ENCODE data around the gene C12orf54.
"Not testable (repeated sequence)": the region's sequence is repeated elsewhere in the genome, so short reads cannot be mapped to it uniquely, and the experiment has no call there.

Gene C12orf54

DNA sequence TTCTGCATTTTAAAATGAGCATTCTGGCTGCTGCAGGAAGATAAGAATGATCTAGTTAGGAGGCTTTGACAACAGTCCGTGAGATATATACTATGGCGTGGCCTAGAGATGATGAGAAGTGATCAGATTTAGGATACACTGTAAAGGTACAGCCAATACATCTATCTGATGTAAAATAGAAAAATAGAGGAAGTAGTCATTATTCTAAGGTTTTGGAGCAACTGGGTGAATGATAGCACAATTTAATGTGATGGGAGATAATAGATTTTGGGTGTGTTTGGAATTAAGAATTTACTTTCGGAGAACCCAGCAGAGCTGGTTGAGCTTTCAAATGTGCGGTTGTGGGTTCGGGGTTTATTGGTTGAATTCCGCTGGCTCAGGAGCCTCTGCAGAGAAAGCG is 10.0 kb upstream of the C12orf54 start, which contains the start of gene ANP32D:
TSS of gene ANP32D (plus strand) at position 301 of the 400 bp plus-strand sequence. CDS start 106 bp downstream, outside the sequence.
- Mint-ChIP-seq H3K4me3 (no peak within 1 kb of the TSS), H3K4me1 (no peaks in the 10 kb centered on the region), H3K27ac (ENCODE audit: low read depth) (no peak within 1 kb of the TSS), H3K9me3 (peaks cover 30% of the 10 kb centered on the region), H3K27me3 (peaks cover 49% of the 10 kb centered on the region), H3K36me3 (ENCODE audit: insufficient read depth) (peaks cover 2% of the 10 kb centered on the region)
- no peak for DNase-seq (ENCODE audit: low spot score in 2 of 2)
- ATAC-seq (replicated peaks; ENCODE audit: extremely low read depth, poor library complexity, severe bottlenecking): no peak

GRCh38 chr12:48473061-48473460 is 9.2 kb upstream of the C12orf54 start:
- no peak for ATAC-seq (replicated peaks; ENCODE audit: extremely low read depth, poor library complexity, severe bottlenecking)
- Mint-ChIP-seq H3K27me3 (peaks cover 55% of the 10 kb centered on the region), H3K4me3 (no peak overlapping the region), H3K27ac (ENCODE audit: low read depth) (no peak overlapping the region), H3K9me3 (peaks cover 28% of the 10 kb centered on the region), H3K36me3 (ENCODE audit: insufficient read depth) (peaks cover 2% of the 10 kb centered on the region), H3K4me1 (no peaks in the 10 kb centered on the region)
- DNase-seq (ENCODE audit: low spot score in 2 of 2): no peak

GRCh38 chr12:48474497-48474896 is 7.8 kb upstream of the C12orf54 start:
- H3K36me3 Mint-ChIP-seq (ENCODE audit: insufficient read depth); H3K4me1 Mint-ChIP-seq; H3K27ac Mint-ChIP-seq (ENCODE audit: low read depth); H3K4me3 Mint-ChIP-seq; DNase-seq (ENCODE audit: low spot score in 2 of 2); ATAC-seq (replicated peaks; ENCODE audit: extremely low read depth, poor library complexity, severe bottlenecking): not testable (repeated sequence)
- H3K27me3 Mint-ChIP-seq: peaks cover 55% of the 10 kb centered on the region
- H3K9me3 Mint-ChIP-seq: peaks cover 22% of the 10 kb centered on the region

GRCh38 chr12:48482930-48483329 is 632 bp downstream of the C12orf54 start:
- H3K27ac Mint-ChIP-seq (ENCODE audit: low read depth): no peak overlapping the region
- no peak overlapping the region for H3K4me3 Mint-ChIP-seq
- no peaks in the 10 kb centered on the region for H3K4me1 Mint-ChIP-seq
- DNase-seq (ENCODE audit: low spot score in 2 of 2): no peak
- peaks cover 32% of the 10 kb centered on the region for H3K27me3 Mint-ChIP-seq
- no peak for ATAC-seq (replicated peaks; ENCODE audit: extremely low read depth, poor library complexity, severe bottlenecking)
- H3K36me3 Mint-ChIP-seq (ENCODE audit: insufficient read depth): no peaks in the 10 kb centered on the region
- no peaks in the 10 kb centered on the region for H3K9me3 Mint-ChIP-seq

DNA sequence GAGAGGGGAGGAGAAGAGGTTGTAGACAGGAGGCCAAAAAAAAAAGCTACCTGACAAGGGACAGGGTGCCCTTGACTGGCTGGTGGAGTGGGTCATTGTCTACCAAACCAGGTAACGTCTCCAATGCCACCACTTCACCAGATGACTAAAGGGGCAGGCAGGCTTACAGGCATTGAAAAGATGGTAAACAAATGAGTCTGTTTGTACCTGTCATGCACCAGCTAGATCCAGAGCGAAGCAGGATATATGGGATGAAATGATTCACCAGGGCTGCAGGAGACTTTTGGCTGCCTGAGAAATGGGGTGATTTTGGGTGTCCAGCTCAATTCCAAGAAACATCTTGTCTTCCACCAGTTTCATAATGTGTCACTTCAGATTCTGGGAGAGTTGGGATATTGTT is 4.0 kb downstream of the C12orf54 start:
- DNase-seq (ENCODE audit: low spot score in 2 of 2) (no peak), ATAC-seq (replicated peaks; ENCODE audit: extremely low read depth, poor library complexity, severe bottlenecking) (no peak)
- Mint-ChIP-seq H3K27me3 (peaks cover 63% of the 10 kb centered on the region), H3K27ac (ENCODE audit: low read depth) (no peak overlapping the region), H3K9me3 (no peaks in the 10 kb centered on the region), H3K36me3 (ENCODE audit: insufficient read depth) (no peaks in the 10 kb centered on the region), H3K4me1 (no peaks in the 10 kb centered on the region), H3K4me3 (no peak overlapping the region)

GRCh38 chr12:48486679-48487078 is 4.4 kb downstream of the C12orf54 start:
- H3K36me3 Mint-ChIP-seq (ENCODE audit: insufficient read depth): no peaks in the 10 kb centered on the region
- no peaks in the 10 kb centered on the region for H3K9me3 Mint-ChIP-seq
- DNase-seq (ENCODE audit: low spot score in 2 of 2): no peak
- no peak overlapping the region for H3K4me3 Mint-ChIP-seq
- ATAC-seq (replicated peaks; ENCODE audit: extremely low read depth, poor library complexity, severe bottlenecking): no peak
- H3K27me3 Mint-ChIP-seq: peaks cover 65% of the 10 kb centered on the region
- no peak overlapping the region for H3K27ac Mint-ChIP-seq (ENCODE audit: low read depth)
- H3K4me1 Mint-ChIP-seq: no peaks in the 10 kb centered on the region

DNA sequence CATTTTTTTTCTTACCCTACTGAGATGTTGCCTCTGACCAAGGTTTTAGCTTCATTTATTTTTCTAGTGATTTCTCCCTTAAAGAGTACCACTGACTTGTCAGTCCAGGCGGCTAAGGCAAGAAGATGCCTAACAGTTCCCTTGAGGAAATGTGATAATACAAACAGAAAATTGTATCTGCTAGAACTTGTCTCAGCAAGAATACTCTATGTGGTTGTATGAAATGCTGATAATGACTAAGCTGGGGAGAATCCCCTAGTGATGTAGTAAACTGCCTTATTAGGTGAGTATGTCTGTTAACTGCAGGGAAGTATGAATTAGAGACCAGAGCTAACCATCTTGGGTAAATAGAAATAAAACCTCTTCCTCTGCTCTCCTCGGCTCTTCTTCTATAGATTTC is 6.7 kb downstream of the C12orf54 start:
- DNase-seq (ENCODE audit: low spot score in 2 of 2) (no peak), ATAC-seq (replicated peaks; ENCODE audit: extremely low read depth, poor library complexity, severe bottlenecking) (no peak)
- Mint-ChIP-seq H3K4me3 (no peak overlapping the region), H3K4me1 (no peaks in the 10 kb centered on the region), H3K27ac (ENCODE audit: low read depth) (no peak overlapping the region), H3K9me3 (no peaks in the 10 kb centered on the region), H3K36me3 (ENCODE audit: insufficient read depth) (no peaks in the 10 kb centered on the region), H3K27me3 (peaks cover 56% of the 10 kb centered on the region)

DNA sequence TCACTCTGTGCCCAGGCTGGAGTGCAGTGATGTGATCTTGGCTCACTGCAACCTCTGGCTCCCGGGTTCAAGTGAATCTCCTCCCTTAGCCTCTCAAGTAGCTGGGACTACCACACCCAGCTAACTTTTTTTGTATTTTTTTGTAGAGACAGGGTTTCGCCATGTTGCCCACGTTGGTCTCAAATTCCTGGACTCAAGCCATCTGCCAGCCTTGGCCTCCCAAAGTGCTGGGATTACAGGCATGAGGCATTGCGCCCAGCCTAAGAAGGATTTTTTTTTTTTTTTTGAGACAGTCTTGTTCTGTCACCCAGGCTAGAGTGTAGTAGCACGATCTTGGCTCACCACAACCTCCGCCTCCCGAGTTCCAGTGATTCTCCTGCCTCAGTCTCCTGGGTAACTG is 7.2 kb downstream of the C12orf54 start:
- DNase-seq (ENCODE audit: low spot score in 2 of 2); H3K9me3 Mint-ChIP-seq; H3K4me1 Mint-ChIP-seq; H3K4me3 Mint-ChIP-seq; H3K36me3 Mint-ChIP-seq (ENCODE audit: insufficient read depth); H3K27ac Mint-ChIP-seq (ENCODE audit: low read depth); ATAC-seq (replicated peaks; ENCODE audit: extremely low read depth, poor library complexity, severe bottlenecking): not testable (repeated sequence)
- peaks cover 55% of the 10 kb centered on the region for H3K27me3 Mint-ChIP-seq

DNA sequence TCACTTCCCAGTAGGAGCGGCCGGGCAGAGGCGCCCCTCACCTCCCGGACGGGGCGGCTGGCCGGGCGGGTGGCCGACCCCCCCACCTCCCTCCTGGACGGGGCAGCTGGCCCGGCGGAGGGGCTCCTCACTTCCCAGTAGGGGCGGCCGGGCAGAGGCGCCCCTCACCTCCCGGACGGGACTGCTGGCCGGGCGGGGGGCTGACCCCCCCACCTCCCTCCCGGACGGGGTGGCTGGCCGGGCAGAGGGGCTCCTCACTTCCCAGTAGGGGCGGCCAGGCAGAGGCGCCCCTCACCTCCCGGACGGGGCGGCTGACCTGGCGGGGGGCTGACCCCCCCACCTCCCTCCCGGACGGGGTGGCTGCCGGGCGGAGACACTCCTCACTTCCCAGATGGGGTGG is 18.0 kb downstream of the C12orf54 start:
- ATAC-seq (replicated peaks; ENCODE audit: extremely low read depth, poor library complexity, severe bottlenecking); DNase-seq (ENCODE audit: low spot score in 2 of 2); H3K36me3 Mint-ChIP-seq (ENCODE audit: insufficient read depth); H3K4me3 Mint-ChIP-seq; H3K27ac Mint-ChIP-seq (ENCODE audit: low read depth); H3K9me3 Mint-ChIP-seq; H3K4me1 Mint-ChIP-seq: not testable (repeated sequence)
- peaks cover 59% of the 10 kb centered on the region for H3K27me3 Mint-ChIP-seq

- H3K4me3 Mint-ChIP-seq; H3K4me1 Mint-ChIP-seq; DNase-seq (ENCODE audit: low spot score in 2 of 2); H3K27ac Mint-ChIP-seq (ENCODE audit: low read depth); H3K9me3 Mint-ChIP-seq; H3K36me3 Mint-ChIP-seq (ENCODE audit: insufficient read depth); ATAC-seq (replicated peaks; ENCODE audit: extremely low read depth, poor library complexity, severe bottlenecking): not testable (repeated sequence)
- peaks cover 67% of the 10 kb centered on the region for H3K27me3 Mint-ChIP-seq
Observed at GRCh38 chr12:48506836-48507235, 24.5 kb downstream of the C12orf54 start.

GRCh38 chr12:48508987-48509386 is 26.7 kb downstream of the C12orf54 start:
- Mint-ChIP-seq H3K4me1 (no peaks in the 10 kb centered on the region), H3K4me3 (no peak overlapping the region)
- ATAC-seq (replicated peaks; ENCODE audit: extremely low read depth, poor library complexity, severe bottlenecking): no peak

DNA sequence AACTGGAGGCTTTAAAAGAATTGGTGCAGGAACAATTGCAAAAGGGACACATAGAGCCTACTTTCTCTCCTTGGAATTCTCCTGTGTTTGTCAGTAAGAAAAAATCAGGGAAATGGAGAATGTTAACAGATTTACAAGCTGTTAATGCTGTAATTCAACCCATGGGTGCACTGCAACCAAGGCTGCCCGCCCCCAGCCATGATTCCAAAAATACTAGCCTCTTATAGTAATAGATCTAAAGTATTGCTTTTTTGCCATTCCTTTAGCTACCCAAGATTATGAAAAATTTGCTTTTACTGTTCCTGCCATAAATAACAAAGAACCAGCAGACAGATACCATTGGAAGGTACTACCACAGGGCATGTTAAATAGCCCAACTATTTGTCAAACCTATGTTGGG is 27.8 kb downstream of the C12orf54 start:
- H3K4me1 Mint-ChIP-seq: no peaks in the 10 kb centered on the region
- H3K36me3 Mint-ChIP-seq (ENCODE audit: insufficient read depth): peaks cover 3% of the 10 kb centered on the region
- H3K27me3 Mint-ChIP-seq: peaks cover 48% of the 10 kb centered on the region
- DNase-seq (ENCODE audit: low spot score in 2 of 2): no peak
- no peaks in the 10 kb centered on the region for H3K9me3 Mint-ChIP-seq
- ATAC-seq (replicated peaks; ENCODE audit: extremely low read depth, poor library complexity, severe bottlenecking): no peak
- no peak overlapping the region for H3K27ac Mint-ChIP-seq (ENCODE audit: low read depth)
- no peak overlapping the region for H3K4me3 Mint-ChIP-seq

More at GRCh38 chr12:48508987-48509386, 26.7 kb downstream of the C12orf54 start:
- no peak overlapping the region for H3K27ac Mint-ChIP-seq (ENCODE audit: low read depth)
- no peaks in the 10 kb centered on the region for H3K36me3 Mint-ChIP-seq (ENCODE audit: insufficient read depth)
- H3K27me3 Mint-ChIP-seq: peaks cover 52% of the 10 kb centered on the region
- no peak for DNase-seq (ENCODE audit: low spot score in 2 of 2)
- no peaks in the 10 kb centered on the region for H3K9me3 Mint-ChIP-seq

DNA sequence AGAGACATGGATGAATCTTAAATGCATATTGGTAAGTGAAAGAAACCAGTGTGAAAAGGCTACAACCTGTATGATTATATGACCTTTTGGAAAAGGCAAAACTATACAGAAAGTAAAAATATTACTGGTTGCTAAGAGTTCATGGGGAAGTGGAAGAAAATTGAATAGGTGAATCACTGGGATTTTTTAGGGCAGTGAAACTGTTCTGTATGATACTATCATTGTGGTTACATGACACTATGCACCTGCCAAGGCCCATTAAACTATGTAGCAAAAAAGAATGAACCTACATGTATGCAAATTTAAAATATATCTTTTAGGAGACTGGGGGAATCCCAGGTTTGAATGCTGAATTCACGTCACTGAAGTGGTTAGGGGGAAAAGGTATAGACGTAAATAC is 30.6 kb downstream of the C12orf54 start:
- no peak for DNase-seq (ENCODE audit: low spot score in 2 of 2)
- Mint-ChIP-seq H3K4me3 (no peak overlapping the region), H3K27me3 (peaks cover 24% of the 10 kb centered on the region), H3K9me3 (no peaks in the 10 kb centered on the region), H3K36me3 (ENCODE audit: insufficient read depth) (peaks cover 3% of the 10 kb centered on the region), H3K4me1 (no peaks in the 10 kb centered on the region), H3K27ac (ENCODE audit: low read depth) (no peak overlapping the region)
- no peak for ATAC-seq (replicated peaks; ENCODE audit: extremely low read depth, poor library complexity, severe bottlenecking)

- no peaks in the 10 kb centered on the region for H3K9me3 Mint-ChIP-seq
- DNase-seq (ENCODE audit: low spot score in 2 of 2) (no peak), ATAC-seq (replicated peaks; ENCODE audit: extremely low read depth, poor library complexity, severe bottlenecking) (no peak)
- peaks cover 11% of the 10 kb centered on the region for H3K27me3 Mint-ChIP-seq
- H3K36me3 Mint-ChIP-seq (ENCODE audit: insufficient read depth): peaks cover 3% of the 10 kb centered on the region
- H3K27ac Mint-ChIP-seq (ENCODE audit: low read depth): no peak overlapping the region
- no peak overlapping the region for H3K4me3 Mint-ChIP-seq
- H3K4me1 Mint-ChIP-seq: no peaks in the 10 kb centered on the region
Observed at GRCh38 chr12:48514728-48515127, 32.4 kb downstream of the C12orf54 start.

All from central memory CD8-positive, alpha-beta T cell (primary cell).